SU-DHL-6 (cell line): ENCODE measurements around the gene LRRC4C.
"Not testable (repeated sequence)": the region's sequence is repeated elsewhere in the genome, so short reads cannot be mapped to it uniquely, and the experiment has no call there.

Source experiments
- H2AFZ ChIP-seq: fragments of 200-600 bp; sonication (generic); 2 replicates; pipeline ENCODE4 v1.6.1; 2014; ENCODE audit warnings: low read depth, mild to moderate bottlenecking, moderate library complexity, mixed read lengths, antibody characterized with exemption, low read length; ENCODE audit not compliant: severe bottlenecking
- H3F3A ChIP-seq: fragments of 200-600 bp; shearing (Covaris generic); 2 replicates; pipeline ENCODE4 v1.6.0; 2016; ENCODE audit warnings: antibody characterized with exemption, mild to moderate bottlenecking; ENCODE audit not compliant: insufficient read depth
- H3K27ac ChIP-seq: fragments of 200-600 bp; sonication (generic); 2 replicates; pipeline ENCODE4 v1.5.1; 2016; ENCODE audit warnings: low read depth, mild to moderate bottlenecking, low read length, moderate library complexity, mixed read lengths
- H3K27me3 ChIP-seq: fragments of 200-600 bp; sonication (generic), shearing (Covaris generic); 2 replicates; pipeline ENCODE4 v1.6.0; 2014; ENCODE audit warnings: mild to moderate bottlenecking, low read length
- H3K36me3 ChIP-seq: fragments of 200-600 bp; sonication (generic); 2 replicates; pipeline ENCODE4 v1.6.1; 2014; ENCODE audit warnings: mild to moderate bottlenecking, low read length, mixed read lengths
- H3K4me2 ChIP-seq: fragments of 300-600, 200-600 bp; shearing (Covaris generic), sonication (generic); 2 replicates; pipeline ENCODE4 v1.6.0; 2014; ENCODE audit warnings: low read length, low read depth, mild to moderate bottlenecking; ENCODE audit not compliant: poor library complexity, severe bottlenecking
- H3K4me3 ChIP-seq: fragments of 200-600 bp; sonication (generic); 2 replicates; pipeline ENCODE4 v1.5.1; 2014; ENCODE audit warnings: antibody characterized with exemption, low read length, mild to moderate bottlenecking, mixed read lengths; ENCODE audit not compliant: insufficient read depth, poor library complexity, severe bottlenecking
- H3K79me2 ChIP-seq: fragments of 200-600 bp; sonication (generic); 2 replicates; pipeline ENCODE4 v1.6.1; 2014; ENCODE audit warnings: mild to moderate bottlenecking, low read length, moderate library complexity; ENCODE audit not compliant: insufficient read depth
- H3K9ac ChIP-seq: fragments of 200-600 bp; sonication (generic); 2 replicates; pipeline ENCODE4 v1.7.0; 2014; ENCODE audit warnings: mild to moderate bottlenecking, low read length
- H3K9me2 ChIP-seq: fragments of 200-600 bp; sonication (generic); replicated peaks from 2 replicates; pipeline ENCODE4 v1.6.1; 2014; ENCODE audit warnings: low read length; ENCODE audit not compliant: insufficient read depth
- H3K9me3 ChIP-seq: fragments of 200-600 bp; sonication (generic); 2 replicates; pipeline ENCODE4 v1.6.1; 2014; ENCODE audit warnings: low read length, mixed read lengths; ENCODE audit not compliant: insufficient read depth
- H4K20me1 ChIP-seq: fragments of 200-600 bp; sonication (generic); 2 replicates; pipeline ENCODE4 v1.6.1; 2014; ENCODE audit warnings: low read depth, mild to moderate bottlenecking, antibody characterized with exemption, low read length, moderate library complexity, mixed read lengths
- CTCF ChIP-seq: fragments of 200-600 bp; sonication (generic); IDR thresholded peaks from one replicate; pipeline ENCODE4 v1.5.1; 2017; ENCODE audit warnings: antibody characterized with exemption, mild to moderate bottlenecking, low read length, moderate library complexity; ENCODE audit not compliant: insufficient read depth, poor library complexity, severe bottlenecking
- EZH2phosphoT487 ChIP-seq: fragments of 200-600 bp; sonication (generic), shearing (Covaris generic); conservative IDR thresholded peaks from 2 replicates; pipeline ENCODE4 v1.6.1; 2018; ENCODE audit warnings: mild to moderate bottlenecking, antibody characterized with exemption, low read length, moderate library complexity, mixed read lengths

The LRRC4C gene

DNA sequence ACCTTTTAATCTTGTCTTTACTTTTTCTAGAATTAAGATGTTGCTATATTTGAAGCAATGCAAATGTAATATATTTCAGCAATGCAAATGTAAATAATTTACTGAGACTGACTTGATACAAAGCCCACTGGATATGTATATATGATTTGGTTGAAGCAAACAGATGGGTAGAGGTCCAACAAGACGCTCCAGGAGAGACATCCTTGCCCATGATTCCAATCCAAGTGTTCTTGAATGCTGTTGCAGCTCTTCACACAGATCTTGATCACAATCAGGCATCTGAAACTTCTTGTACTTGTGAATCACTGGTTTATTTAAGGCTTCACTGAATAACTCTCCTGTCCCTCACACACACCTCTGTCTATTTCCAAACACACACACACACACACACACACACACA lies 507.0 kb downstream of the LRRC4C start:
- H4K20me1 ChIP-seq = no peaks in the 10 kb centered on the region
- no peak overlapping the region for H2AFZ ChIP-seq
- no peak overlapping the region for H3K9ac ChIP-seq
- H3K27me3 ChIP-seq = no peaks in the 10 kb centered on the region
- H3K79me2 ChIP-seq = no peaks in the 10 kb centered on the region
- no peaks in the 10 kb centered on the region for H3K9me2 ChIP-seq
- no peaks in the 10 kb centered on the region for H3K9me3 ChIP-seq
- H3K4me3 ChIP-seq = no peak overlapping the region
- no peaks in the 10 kb centered on the region for H3K36me3 ChIP-seq
- TF ChIP-seq CTCF = no peak
- no peak for TF ChIP-seq EZH2phosphoT487
- H3F3A ChIP-seq = no peaks in the 10 kb centered on the region
- no peak overlapping the region for H3K27ac ChIP-seq
- H3K4me2 ChIP-seq = no peak overlapping the region

DNA sequence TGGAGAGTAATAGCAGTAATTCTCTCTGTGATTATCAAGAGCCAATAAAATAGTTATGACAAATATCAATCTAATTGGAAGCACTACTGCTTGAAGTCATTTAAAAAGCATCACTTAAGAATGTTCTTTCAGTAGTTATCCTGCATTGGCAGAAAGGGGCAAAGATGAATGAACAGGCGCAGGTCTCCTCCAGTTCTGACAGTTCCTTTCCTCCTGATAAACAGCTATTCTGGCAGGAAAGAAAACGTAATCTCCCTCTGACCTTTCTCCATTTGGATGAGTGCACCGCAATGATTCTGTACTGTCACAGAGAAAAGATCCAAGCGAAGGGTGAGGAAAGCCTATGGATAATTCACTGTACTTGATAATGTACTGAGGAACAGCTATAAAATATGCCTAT lies 521.5 kb downstream of the LRRC4C start:
- Histone ChIP-seq H3K79me2 (no peaks in the 10 kb centered on the region), H2AFZ (no peak overlapping the region), H3K9ac (no peak overlapping the region), H3K9me3 (no peaks in the 10 kb centered on the region), H3K36me3 (no peaks in the 10 kb centered on the region), H3K4me3 (no peak overlapping the region), H3K27ac (no peak overlapping the region), H3K9me2 (no peaks in the 10 kb centered on the region), H3K4me2 (no peak overlapping the region), H3K27me3 (no peaks in the 10 kb centered on the region), H4K20me1 (no peaks in the 10 kb centered on the region), H3F3A (no peaks in the 10 kb centered on the region)
- no peak for TF ChIP-seq CTCF
- no peak for TF ChIP-seq EZH2phosphoT487

GRCh38 chr11:40924915-40925314 lies 534.5 kb downstream of the LRRC4C start:
- Histone ChIP-seq H3K27me3 (no peaks in the 10 kb centered on the region), H3K9me2 (no peaks in the 10 kb centered on the region), H3K27ac (no peak overlapping the region), H3K4me3 (no peak overlapping the region), H3K9ac (no peak overlapping the region), H3K4me2 (no peak overlapping the region), H4K20me1 (no peaks in the 10 kb centered on the region), H3K9me3 (no peaks in the 10 kb centered on the region), H2AFZ (no peak overlapping the region), H3F3A (no peaks in the 10 kb centered on the region), H3K79me2 (no peaks in the 10 kb centered on the region), H3K36me3 (no peaks in the 10 kb centered on the region)
- TF ChIP-seq EZH2phosphoT487 (no peak), CTCF (no peak)

DNA sequence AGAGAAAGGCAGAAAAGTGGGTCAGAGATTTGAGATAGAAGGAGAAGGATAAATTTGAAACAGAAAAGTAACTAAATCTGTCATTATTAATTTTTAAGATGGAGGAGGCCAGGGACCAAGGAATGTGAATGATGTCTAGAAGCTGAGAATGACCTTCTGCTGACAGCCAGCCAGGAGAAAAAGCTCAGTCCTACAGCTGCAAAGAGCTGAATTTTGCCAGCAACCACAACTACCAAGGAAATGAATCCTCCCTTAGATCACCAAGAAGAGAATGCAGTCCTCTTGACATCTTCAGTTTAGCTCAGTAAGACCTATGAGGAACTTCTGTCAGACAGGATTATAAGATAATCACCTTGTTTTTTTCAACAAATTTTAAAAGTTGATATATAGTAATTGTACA lies 538.2 kb downstream of the LRRC4C start:
- Histone ChIP-seq H3K27me3 (no peaks in the 10 kb centered on the region), H2AFZ (no peak overlapping the region), H3K9ac (no peak overlapping the region), H3K4me3 (no peak overlapping the region), H3K9me3 (no peaks in the 10 kb centered on the region), H3K4me2 (no peak overlapping the region), H3F3A (no peaks in the 10 kb centered on the region), H4K20me1 (no peaks in the 10 kb centered on the region), H3K36me3 (no peaks in the 10 kb centered on the region), H3K9me2 (no peaks in the 10 kb centered on the region), H3K27ac (no peak overlapping the region), H3K79me2 (no peaks in the 10 kb centered on the region)
- TF ChIP-seq CTCF (no peak), EZH2phosphoT487 (no peak)

- H3K79me2 ChIP-seq, H3K27ac ChIP-seq, H2AFZ ChIP-seq, H3K9me3 ChIP-seq, H4K20me1 ChIP-seq, H3K9ac ChIP-seq, H3K4me3 ChIP-seq, H3F3A ChIP-seq, H3K27me3 ChIP-seq, H3K9me2 ChIP-seq, H3K4me2 ChIP-seq, H3K36me3 ChIP-seq: not testable (repeated sequence)
Measured at GRCh38 chr11:40910774-40911173, 548.7 kb downstream of the LRRC4C start.
